Gastrocnemius medialis (tissue), 4 donors: ENCODE data around the gene PLCL2.

ENCODE experiments used
- POLR2A ChIP-seq, 2 donors: fragments of 450-650 bp; IDR thresholded peaks; one replicate each; pipeline ENCODE4 v1.6.1; 2017; ENCODE audit warnings: antibody characterized with exemption in 2 of 2, mild to moderate bottlenecking in 2 of 2, moderate library complexity in 2 of 2
- TF ChIP-seq, protein P1 (sequence below), 5 experiments: fragments of 450-650 bp in 3 of 5; fragments of 200-600 bp in 2 of 5; sonication (generic) in 2 of 5; IDR thresholded peaks in 4 of 5; conservative IDR thresholded peaks in 1 of 5; 1 replicate in 4 of 5; 2 replicates in 1 of 5; pipeline ENCODE4 v1.5.1; 2016 to 2019; ENCODE audit warnings: antibody characterized with exemption in 5 of 5, mild to moderate bottlenecking in 3 of 5, moderate library complexity in 3 of 5

DNA sequence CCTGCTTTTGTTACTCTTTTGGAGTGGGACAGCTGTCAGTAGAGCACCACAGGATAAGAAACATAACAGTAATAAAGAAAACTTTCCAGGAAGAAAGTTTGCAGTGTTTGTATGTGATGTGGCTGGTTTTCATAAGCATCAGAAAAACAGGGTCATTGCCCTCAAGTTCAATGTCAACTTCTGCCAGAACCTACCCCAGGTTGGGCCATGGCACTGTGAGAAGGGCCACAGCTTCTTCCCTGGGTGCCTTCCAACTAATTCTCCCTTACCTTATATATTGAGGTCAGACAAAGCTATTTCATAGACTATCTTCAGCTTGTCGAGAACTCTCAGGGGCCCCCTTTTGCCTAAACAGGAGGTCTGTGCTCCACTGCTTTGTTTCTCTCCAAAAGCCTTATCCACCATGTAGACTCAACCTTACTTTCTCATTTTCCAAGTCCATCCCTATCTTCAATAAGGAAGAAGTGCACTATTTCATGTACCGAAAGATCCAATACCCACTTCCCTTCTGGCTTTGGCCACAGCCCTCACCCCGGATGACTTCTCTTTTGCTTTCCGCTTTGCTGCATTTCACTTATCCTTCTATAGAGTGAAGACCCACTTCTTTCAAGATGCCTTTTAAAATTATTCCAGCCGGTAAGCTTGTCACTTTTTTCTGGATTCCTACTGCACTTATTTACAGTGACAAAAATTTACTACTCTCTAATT, 38.2 kb upstream of the PLCL2 start:
- TF ChIP-seq, protein P1, sequence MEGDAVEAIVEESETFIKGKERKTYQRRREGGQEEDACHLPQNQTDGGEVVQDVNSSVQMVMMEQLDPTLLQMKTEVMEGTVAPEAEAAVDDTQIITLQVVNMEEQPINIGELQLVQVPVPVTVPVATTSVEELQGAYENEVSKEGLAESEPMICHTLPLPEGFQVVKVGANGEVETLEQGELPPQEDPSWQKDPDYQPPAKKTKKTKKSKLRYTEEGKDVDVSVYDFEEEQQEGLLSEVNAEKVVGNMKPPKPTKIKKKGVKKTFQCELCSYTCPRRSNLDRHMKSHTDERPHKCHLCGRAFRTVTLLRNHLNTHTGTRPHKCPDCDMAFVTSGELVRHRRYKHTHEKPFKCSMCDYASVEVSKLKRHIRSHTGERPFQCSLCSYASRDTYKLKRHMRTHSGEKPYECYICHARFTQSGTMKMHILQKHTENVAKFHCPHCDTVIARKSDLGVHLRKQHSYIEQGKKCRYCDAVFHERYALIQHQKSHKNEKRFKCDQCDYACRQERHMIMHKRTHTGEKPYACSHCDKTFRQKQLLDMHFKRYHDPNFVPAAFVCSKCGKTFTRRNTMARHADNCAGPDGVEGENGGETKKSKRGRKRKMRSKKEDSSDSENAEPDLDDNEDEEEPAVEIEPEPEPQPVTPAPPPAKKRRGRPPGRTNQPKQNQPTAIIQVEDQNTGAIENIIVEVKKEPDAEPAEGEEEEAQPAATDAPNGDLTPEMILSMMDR (IDR thresholded peaks at IDR 0.05 in 4 of 5, conservative IDR thresholded peaks at IDR 0.05 in 1 of 5), result no peak
- TF ChIP-seq POLR2A (IDR thresholded peaks at IDR 0.05), result no peak
